Measurements from ENCODE around the gene TMEM107.
A peak's percentile ranks its signal among the peaks of the same experiment; 100 is the strongest.

TMEM107 gene

DNA sequence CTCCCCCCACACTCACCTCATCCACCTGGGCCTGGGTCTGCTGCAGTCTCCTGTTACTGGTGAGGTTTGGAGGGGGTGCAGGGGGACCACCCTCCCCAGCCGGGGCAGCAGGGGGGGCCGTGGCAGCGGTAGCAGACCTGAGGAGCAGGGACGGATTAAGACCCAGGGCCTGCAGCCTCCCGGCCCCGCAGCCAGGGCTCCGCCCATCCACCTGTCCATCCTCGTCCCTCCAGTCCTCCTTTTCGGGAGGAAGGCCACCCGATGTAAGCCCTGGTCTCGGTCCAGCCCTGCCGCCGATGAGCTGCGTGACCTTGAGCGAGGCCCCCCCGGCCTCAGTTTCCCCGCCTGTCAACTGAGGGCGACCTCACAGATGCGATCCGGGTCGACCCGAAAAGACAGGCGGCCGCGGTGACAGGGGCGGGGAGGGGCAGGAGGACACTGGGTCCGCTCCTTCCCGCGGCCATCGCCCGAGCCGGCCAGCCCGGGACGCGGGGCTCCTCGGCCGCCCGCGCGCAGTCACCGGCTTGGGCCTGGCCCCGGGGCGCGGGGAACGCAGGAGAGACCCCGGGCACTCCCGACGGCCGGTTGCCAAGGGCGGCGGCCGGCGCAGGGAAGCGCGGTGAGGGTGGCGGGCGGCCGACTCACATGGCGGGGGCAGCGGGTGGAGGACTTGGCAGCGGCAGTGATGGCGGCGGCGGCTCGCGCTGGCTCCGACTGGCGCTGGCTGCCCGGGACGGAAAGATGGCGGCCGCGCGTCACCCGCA is 13.8 kb downstream of the TMEM107 start, which contains the start of gene VAMP2:
TSS of gene VAMP2 (minus strand) at position 716 of the 764 bp plus-strand sequence. CDS start at position 647, 69 bp downstream.
- no peak for DNase-seq (ENCODE audit: low spot score)

DNA sequence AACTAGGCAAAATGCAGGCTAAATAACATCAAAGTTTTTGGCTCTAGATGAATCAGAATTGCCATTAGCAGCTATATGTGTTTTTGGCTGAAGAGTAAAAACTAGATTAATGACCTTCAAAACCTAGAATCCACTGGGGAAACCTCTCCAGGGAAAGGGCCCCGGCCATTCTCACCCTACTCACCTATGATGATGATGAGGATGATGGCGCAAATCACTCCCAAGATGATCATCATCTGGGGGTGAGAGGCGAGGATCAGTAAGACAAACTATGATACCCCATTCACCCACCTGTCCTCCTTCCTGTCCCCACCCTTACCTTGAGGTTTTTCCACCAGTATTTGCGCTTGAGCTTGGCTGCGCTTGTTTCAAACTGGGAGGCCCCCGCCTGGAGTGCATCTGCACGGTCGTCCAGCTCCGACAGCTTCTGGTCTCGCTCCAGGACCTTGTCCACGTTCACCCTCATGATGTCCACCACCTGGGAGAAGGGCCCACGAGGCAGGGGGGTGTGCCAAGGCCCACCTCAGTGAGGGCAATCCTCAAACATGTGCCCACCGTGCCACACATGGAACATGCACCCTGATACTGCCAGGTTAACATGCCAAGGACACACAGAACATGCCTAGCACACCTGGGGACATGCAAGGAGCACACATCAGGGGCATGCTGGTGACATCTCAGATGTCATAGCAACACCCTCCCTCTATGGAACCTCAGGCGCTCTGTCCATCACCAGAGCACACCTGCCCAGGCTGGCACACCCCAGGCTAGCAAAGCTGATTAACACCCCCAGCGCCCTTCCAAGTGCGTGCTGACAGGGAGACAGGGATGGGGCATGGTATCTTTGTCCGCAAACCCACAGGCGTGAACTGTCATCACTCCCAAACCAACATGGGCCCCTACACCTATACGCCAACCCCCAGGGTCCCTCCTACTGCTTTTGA is 14.6 kb downstream of the TMEM107 start:
- no peak for DNase-seq (ENCODE audit: low spot score)

DNA sequence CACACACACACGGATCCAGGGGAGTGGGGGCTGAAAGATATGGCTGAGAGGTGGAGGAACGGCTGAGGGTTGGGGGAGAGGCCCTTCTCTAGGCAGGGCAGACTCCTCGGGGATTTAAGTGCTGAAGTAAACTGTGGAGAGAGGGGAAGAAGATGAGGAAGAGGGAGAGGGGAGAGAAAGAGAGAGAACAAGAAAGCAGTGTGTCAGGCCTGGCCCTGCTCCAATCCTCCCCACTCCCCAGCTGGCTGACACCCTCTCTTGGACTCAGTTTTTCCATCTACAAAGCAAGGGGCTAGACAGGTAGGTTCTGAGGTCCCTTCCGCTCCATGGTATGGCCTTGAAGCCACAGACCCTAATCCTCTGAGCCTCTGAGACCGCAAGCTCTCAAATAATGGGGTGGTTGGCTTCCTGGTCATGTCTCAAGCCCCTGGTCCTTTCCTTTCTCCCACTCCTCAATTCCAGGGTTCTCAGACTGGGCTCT is 15.4 kb downstream of the TMEM107 start:
- DNase-seq (ENCODE audit: low spot score): no peak

DNA sequence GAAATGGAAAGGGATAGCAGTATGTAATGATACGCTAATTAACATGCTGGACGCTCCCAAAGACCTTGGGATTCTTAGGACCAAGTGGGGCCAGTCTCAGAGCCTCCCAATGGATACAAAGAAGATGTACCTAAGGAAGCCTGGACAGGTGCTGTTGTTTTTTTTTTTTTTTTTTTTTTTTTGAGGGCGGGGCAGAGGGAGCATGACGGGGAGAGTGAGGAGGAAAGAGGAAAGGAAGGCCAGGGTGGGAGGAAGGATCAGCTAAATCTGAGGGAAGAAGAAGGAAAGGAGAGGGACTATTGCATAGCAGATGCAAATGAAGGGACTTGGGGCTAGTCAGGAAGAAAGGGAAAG is 16.0 kb downstream of the TMEM107 start:
- DNase-seq (ENCODE audit: low spot score): no peak

DNA sequence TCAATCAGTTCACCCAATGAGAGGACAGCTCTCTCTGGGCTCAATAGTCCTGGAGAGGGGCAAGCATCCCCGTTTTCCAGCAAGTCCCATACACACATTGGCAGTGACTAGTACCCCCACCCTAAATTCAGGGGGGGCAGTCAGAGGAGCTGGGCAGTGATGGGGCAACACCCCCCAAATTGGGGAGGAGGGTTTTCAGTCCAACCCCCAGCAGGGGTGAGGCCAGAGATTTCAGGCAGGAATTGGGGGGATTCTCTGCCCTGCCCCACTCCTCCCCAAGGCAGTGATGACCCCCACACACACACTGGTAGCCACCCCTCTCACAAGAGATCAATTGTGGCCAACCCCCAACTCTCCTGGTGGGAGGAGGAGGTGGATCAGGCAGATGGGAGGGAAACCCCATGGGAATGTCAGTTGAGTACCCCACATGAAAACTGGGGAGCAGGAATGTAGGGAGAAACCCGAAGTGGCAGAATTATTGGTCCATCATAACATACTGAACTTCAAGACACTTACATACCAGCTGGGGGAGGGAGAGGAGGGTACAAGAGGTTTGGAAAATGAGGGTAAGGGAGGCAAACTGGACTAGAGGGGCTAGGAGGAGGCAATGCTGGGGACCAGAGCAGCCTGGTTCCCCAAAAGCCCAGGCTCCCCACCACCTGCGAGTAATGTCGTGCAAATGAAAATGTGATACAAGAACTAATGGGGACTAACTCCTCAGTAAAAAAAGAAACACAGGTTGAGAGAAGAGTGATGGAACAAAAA is 16.5 kb downstream of the TMEM107 start:
- no peak for DNase-seq (ENCODE audit: low spot score)

DNA sequence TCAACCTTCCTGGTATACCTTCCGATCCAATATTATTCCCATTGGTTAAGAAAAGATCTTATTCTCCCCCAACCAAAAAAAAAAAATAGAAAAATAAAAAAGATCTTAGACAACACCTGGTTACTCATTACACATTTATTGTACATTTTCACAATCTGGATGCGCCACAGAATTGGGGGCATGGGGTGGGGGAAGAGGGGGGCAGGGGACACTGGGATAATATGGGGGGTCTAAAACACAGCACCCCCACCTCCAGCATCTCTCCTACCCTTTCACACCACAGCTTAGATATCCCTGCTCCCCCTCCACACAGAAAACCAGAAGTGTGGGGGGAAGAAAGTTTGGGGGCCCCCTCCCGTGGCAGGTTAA is 17.2 kb downstream of the TMEM107 start:
- no peak for DNase-seq (ENCODE audit: low spot score)

DNA sequence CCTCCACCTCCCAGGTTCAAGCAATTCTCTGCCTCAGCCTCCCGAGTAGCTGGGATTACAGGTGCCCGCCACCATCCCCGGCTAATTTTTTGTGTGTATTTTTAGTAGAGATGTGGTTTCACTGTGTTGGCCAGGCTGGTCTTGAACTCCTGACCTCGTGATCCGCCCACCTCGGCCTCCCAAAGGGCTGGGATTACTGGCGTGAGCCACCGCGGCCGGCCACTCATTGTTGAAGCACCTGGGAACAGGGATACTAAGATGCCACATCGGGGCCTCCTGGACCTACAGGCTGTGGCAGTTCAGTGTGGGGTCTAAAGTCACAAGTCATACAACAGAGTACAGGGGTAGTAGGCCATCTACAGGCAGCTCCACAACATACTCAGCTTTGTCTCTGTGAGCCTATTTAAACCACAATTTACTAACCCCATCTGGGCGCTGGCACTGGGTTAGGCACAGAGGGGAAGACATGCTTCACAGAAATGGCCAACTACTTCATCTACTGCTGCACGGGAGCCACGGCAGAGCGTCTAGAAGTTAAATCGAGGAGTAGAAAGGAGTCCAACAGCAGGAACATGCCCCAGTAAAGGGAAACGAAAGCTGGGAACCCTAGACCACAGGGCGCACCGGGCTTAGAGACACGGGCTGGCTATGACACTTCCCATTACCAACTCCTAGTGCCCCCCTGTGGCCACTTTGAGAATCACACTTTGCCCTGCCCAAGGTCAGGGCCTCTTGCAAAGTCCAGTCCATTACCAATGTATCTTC is 17.7 kb downstream of the TMEM107 start:
- DNase-seq (ENCODE audit: low spot score): peak; percentile 67

DNA sequence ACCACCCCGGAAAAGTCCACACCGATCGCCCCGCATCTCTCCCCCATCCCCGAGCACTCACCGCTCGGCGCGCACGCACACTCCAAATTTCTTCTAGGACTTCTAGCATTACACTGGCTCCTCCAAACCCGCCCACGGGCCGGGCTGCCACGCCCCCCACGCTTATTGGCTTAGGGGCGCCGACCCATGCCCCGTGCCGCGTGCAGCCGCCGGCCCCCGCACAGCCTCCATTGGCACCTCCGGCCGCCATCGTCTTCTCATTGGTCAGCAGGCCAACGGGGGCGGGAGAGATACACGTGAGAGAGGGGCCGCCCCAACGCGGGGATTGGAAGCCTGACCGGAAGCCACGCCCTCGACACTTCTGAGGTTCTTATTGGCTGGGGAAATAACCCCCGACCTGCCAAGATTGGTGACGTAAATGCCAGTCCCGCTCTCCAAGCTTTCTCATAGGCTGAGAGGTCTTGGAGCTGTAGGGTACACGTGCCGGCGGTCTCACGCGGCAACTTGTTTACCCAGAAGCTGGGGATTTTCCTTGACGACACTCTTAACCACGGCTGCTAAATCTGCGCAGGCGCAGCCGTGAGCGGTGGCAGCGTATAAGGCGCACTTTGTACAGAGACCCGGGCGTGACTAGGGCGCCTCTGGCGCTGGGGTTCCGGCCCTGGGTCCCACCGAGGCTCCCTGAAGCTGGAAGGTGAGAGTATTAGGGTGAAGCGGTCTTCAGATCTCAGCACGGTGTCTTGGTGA is 19.8 kb downstream of the TMEM107 start:
- DNase-seq (ENCODE audit: low spot score): peak; percentile 89

DNA sequence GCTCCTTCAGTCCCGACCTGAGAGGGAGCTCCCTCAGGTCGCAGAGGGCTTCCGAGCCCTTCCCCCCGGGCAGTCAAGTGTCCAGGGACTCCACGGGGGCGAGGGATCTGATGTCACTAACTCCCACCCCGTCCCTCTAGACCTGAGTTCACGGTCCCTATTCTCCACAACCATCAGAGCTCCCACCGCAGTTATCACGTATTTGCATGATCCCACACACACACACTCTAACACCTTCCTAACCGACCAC is 20.3 kb downstream of the TMEM107 start:
- DNase-seq (ENCODE audit: low spot score): no peak

DNA sequence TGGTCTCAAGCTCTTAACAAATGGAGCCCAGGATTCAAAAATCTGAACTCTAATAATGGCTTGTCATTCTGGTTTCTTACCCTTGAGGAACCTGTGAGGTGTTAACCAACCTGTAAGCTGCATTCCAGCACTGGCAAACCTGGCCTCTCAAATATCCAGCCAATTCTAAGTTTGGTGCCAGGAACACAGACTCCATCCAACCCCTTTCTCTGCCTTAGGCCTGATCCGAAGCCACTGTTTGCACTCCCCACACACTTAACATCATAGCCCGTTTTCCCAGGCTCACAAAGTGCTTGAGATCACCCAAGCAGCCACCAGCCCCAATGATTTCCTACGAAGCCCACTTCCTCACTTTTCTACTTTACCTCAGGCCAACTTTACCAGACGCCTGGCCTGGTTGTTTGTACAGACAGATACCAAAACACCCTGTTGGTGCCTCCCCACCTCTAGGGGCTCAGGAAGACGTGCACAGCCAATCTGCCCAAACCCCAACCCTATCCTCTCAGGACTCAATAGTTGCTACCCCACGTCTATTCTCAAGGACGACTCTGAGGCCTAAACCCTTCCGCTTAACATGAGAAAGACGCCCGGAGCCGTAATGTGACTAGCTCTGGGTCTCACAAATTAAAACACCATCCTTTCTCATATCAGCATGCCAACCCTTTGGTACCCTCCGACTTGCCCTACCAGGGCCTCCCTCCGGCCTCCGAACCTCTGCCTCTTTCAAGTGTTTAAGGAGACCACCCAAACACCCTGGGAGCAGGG is 20.8 kb downstream of the TMEM107 start:
- DNase-seq (ENCODE audit: low spot score): no peak

DNA sequence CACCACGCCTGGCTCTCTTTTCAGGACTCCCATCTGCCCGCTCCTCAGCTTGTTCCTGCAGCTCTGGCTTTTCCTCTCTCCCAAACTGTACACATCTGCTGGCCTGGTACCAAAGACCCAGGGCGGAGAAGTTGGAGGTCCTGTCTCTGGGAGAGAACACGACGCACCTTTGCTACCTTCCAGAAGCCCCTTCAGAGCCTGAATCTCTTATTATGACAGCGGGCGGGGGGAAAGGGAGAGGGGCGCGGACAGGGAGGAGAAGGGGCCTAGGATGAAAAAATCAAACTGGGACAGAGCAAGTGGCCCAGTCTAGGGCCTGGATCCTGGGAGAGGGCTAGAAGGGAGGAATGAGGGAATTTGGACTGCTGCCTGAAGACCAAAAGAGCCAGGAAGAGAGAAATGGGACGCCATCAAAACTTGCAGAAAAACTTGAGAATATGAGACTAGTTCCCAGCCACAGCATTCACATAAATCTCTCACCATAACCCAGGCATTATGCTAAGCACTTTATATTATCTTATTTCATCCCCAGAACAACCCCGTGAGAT is 21.5 kb downstream of the TMEM107 start:
- DNase-seq (ENCODE audit: low spot score): no peak

DNA sequence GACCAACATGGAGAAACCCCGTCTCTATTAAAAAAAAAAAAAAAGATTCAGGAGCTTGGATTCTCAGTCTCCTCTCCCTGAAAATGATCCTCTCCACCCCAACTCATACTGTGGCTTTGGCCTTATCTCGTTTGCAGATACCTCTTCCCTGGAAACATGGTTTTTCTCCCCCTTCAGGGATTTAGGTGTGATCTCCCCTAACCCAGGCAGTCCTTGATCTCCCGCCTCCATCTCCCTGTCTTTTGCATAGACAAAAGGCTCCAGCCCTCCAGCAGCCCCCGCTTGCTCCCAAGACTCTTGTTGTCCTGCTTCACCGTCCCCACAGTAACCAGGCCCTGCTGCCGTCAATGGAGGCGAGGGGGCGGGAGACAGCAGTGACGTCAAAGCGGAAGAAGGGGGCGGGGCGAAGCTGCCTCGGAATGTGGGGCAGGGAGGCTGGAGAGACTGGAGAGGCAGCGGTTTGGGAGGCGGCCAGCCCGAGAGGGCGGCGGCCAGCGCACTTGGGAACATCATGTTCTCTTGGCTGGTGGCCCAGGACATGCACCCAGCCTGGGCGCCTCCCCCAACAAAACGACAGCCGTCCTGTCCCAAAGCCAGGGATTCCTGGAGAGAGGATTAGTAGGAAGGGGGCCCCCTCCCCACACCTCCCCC is 22.1 kb downstream of the TMEM107 start:
- DNase-seq (ENCODE audit: low spot score): peak; percentile 73

DNA sequence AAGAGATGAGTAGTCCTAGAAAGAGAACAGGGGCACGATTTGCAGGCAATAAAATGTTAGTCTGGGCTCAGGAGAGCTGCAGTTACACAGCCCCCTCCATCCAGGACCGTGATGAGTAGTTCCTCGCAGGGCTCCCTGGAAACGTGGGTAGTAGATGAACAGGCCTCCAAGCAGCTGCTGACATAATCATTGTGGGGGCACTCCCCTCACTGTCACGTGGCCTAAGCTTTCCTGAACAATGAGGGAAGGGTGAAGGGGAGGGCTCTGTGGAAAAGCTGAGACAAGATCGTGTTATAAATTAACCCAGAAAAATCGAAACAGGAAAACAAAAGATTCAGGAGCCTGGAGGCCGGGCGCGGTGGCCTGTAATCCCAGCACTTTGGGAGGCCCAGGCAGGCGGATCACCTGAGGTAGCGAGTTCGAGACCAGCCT is 22.6 kb downstream of the TMEM107 start:
- no peak for DNase-seq (ENCODE audit: low spot score)

DNA sequence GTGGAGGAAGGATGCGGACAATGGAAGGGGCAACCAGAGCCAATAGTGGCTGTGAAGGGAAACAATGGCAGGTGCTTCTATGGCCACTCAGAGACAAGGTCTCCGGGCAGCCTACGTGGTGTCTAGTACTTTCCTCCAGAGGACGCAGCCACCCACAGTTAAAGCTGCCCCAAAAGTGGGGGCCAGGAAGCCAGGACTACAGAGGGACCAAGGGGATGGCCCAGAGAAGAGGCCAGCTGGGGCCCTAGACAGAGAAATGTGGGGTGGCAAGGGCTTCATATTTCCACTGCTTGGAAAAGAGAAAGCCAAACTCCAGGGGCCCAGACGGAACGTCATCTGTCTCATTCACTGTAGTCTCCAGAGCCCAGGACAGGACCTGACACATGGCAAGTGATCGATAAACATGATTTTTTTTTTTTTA is 23.1 kb downstream of the TMEM107 start:
- DNase-seq (ENCODE audit: low spot score): no peak

DNA sequence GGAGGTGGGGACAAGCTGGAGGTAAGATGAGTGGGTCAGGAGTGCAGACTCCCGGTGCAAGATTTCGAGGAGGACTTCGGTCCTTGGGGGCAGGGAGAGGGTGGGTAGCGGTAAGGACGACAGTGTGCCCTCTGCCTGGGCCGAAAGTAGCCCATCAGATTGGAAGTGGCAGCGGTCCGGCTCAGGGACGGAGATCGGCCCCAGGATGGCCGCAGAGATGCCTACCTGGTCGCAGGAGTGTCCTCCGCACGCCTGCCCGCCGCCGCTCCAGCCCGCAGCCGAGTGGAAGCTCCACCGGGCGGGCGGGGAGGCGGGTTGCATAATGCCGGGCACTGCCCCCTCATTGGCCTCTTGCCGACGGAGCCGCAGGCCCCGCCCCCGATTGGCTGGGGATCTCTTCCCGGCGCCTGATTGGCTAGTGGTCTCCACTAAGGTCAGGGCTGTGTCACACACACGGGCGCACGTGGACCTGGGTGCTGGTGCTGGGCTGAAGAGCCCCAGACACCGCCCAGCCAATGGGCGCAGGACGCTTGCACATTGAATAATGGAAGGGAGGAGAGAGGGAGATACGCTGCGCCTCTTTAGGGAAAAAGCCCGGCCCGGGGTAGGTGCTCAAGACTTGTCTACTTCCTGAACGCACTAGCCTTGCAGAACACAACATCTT is 23.9 kb downstream of the TMEM107 start, which contains the start of gene PER1:
TSS of gene PER1 (minus strand) at position 293 of the 664 bp plus-strand sequence. CDS start 1,698 bp downstream, outside the sequence.
- peak; percentile 93 for DNase-seq (ENCODE audit: low spot score)

DNA sequence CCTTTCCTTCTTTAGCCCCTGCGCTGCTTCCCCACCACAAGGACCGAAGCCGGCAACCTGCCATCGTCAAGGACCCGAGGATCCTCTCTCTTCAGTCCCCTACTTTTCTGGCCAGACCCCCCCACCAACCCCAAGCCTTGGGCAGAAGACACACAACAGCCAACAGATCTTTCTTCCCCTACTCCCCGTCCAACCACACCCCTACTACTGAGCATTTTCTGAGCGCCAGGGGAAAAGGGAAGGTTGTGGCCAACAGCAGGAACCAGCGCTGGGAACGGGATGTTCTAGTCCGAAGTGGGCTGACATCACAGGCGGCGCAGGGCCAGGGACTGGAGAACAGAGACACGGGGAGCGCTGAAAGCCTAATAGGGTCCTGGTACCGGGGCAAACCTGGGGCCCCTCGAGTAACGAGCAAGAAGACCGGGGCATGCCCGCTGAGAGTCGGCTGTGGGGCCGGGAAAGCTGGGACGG is 24.5 kb downstream of the TMEM107 start:
- no peak for DNase-seq (ENCODE audit: low spot score)

DNA sequence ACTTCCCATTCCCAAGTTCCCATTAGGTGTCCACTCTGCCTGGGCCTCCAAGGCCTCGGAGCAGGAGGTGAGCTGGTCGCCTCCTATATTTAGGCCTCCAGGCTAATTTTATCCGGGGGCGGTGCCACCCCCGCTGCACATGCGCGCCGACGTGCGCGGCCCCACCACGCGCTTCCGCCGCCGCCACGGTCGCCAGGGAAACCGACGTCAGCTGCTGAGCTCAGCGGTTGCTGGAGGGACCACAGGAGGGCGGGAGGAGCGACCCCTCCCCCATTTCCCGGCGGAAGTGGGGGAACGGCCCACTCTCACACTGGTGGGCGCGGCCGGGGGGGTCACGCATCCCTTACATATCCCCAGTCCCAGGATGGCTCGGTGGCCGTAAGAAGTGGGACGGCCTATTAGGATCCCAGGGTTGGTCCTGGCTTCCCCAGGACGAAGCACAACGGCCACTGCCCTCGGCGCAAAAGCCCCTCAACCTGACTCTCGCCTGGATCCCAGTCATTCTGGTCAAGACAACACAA is 25.0 kb downstream of the TMEM107 start:
- peak; percentile 86 for DNase-seq (ENCODE audit: low spot score)
